Subcutaneous adipose tissue (tissue), 4 donors: ENCODE data around the gene ARFGEF2. TPM values are rescaled to one million over a fixed set of nuclear protein-coding genes. Genes with fewer than 3 reads are reported as not detected.

Source experiments
- CTCF ChIP-seq: fragments of 450-650 bp; IDR thresholded peaks from one replicate; pipeline ENCODE4 v1.5.1; 2016; ENCODE audit warnings: low read depth, mild to moderate bottlenecking, control low read depth, antibody characterized with exemption, moderate library complexity
- total RNA-seq, 4 donors: library from RNA; depleted of rRNA; stranded (reverse); fragments of >200 nt; gene quantifications; one replicate each; pipeline ENCODE4 v1.1.0, GENCODE V29; 2016

The ARFGEF2 gene
- total RNA-seq, 4 donors from 2014 or later: 30.8 to 40.1 (median 35.5) TPM

DNA sequence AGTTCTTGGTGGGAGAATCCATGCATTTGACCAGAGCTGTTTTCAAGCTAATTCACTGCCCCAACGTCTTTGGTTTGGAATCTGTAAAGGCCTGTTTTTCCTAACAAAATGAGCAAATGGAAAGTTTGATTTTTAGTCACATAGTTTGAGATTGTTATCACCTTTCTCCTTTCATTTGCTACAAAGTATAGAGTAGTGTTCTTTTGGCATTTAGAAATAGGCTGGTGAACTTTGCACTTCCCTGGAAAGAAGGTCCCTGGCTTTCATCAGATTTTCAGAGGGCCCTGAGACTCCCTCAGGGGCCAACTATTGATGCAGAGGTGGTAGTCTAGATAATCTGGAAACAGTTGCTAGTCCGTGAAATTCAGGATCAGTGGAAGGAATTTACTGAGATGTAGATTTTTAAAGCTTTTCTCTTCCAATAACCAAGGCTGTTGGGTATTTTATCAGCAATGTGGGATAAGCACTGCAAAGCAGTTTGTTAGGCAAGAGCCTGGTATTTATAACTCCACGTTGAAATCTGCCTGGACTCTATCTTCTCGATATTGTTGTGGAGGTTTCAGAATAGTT, 1.7 kb downstream of the ARFGEF2 start:
- TF ChIP-seq CTCF: no peak

DNA sequence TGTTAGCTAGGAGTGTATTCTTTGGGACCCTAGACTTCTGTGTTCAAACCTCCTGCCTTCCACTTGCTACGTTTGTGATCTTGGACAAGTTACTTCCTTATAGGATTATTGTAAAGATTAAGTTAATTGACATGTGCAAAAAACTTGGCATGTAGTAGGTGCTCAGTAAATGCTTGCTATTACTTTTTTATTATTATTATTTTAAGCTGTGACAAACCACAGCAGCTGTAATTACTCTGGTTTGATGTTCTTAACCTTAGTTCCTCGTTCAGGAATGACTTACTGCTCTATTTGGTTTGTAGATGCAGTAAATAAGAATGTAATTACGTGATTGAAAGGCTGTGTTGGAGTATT, 3.2 kb downstream of the ARFGEF2 start:
- no peak for TF ChIP-seq CTCF

DNA sequence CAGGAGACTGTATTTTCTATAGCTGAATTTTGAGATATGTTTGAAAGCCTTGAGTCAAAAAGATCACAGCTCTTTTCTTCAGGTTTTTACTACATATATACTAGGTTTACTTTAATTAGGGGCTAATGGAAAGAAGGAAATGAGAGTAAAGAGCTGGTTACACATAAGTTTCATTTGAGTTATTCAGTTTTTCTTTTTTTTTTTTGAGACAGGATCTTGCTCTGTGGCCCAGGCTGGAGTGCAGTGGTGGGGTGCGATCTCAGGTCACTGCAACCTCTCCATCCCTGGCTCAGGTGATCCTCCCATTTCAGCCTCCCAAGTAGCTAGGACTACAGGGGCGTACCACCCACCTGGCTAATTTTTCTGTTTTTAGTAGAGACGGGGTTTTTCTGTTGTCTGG, 4.8 kb downstream of the ARFGEF2 start:
- no peak for TF ChIP-seq CTCF

GRCh38 chr20:48926821-48927220, 5.3 kb downstream of the ARFGEF2 start:
- TF ChIP-seq CTCF: no peak

DNA sequence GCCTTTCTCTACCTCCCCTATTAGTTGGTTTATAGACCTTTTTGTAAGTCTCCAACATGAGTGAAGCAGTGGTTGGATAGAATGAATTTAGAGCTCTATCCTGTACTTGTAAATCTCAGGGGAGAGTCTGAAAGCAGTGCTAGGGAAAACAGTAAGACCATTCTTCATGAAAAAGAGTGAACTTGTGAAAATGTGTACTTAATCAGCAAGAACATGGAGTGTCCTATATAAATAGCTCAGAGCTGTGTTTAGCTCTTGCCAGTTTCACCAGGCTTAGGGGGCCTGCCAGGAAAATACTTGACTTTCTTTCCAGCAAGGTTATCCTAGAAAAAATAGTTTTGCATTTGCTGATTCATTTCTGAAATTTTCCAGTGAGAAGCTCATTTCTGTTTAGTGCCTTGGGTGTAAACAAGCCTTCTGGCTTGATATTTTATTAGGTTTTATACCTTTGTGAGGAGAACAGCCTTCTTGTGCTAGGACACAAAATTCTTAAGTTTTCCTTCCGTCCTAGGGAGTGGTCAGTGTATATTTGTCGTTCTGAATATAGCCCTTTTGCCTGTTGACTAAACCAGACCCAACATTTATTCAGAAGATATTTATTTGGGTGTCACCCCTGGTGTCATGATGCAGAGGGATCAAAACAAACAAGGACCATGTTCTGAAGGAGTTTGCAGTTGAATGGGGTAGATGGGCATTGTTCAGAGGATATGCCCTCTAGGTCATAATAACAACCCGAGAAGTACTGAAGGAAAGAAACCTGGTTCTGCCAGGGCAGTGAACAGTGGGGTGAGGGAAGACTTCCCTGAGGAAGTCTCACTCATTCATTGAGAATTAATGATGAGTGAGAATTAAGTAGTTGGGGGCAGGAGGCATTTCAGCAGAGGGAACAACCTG, 7.6 kb downstream of the ARFGEF2 start:
- no peak for TF ChIP-seq CTCF

GRCh38 chr20:48930035-48930434, 8.5 kb downstream of the ARFGEF2 start:
- no peak for TF ChIP-seq CTCF

DNA sequence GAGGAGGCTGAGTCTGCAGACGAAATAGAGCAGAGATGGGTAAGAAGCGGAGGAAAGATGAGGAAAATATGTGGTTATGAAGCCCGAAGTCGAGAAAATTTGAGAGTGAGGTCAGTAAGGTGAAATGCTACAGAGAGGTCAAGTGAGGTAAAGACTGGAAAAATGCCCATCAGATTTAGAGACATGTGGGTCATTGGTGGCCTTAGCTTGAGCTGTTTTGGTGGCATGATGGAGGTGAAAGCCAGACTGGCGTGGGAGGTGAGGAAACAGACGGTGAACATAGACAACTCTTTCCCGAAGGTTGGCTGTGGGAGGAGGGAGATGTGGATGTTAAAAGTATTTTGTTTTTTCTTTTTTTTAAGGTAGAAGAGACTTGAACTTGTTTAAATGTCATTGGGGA, 9.4 kb downstream of the ARFGEF2 start:
- TF ChIP-seq CTCF: no peak
